Neural cell (in vitro differentiated cells): ENCODE data around the gene PTPN9. TPM values are rescaled to one million over a fixed set of nuclear protein-coding genes. Genes with fewer than 3 reads are reported as not detected.
"Not testable (repeated sequence)": the region's sequence is repeated elsewhere in the genome, so short reads cannot be mapped to it uniquely, and the experiment has no call there.

Experiments
- H2AFZ ChIP-seq: fragments of 200-600, 300-800 bp; sonication (generic), shearing (Covaris generic); 2 replicates; pipeline ENCODE4 v1.6.0; 2014; ENCODE audit warnings: low read depth, mild to moderate bottlenecking, antibody characterized with exemption, low read length, moderate library complexity
- H3F3A ChIP-seq: fragments of 200-600 bp; shearing (Covaris generic); 2 replicates; pipeline ENCODE4 v1.6.1; 2016; ENCODE audit warnings: mild to moderate bottlenecking, moderate library complexity, mixed read lengths, antibody characterized with exemption, low read length; ENCODE audit not compliant: insufficient read depth, poor library complexity, severe bottlenecking
- H3K27ac ChIP-seq: fragments of 200-600, 300-800 bp; sonication (generic), shearing (Covaris generic); 2 replicates; pipeline ENCODE4 v1.5.1; 2014; ENCODE audit warnings: mild to moderate bottlenecking, low read length, moderate library complexity
- H3K27me3 ChIP-seq: fragments of 300-800, 200-600 bp; sonication (generic), shearing (Covaris generic); 2 replicates; pipeline ENCODE4 v1.6.0; 2014; ENCODE audit warnings: mild to moderate bottlenecking, low read depth, low read length, moderate library complexity; ENCODE audit not compliant: insufficient read depth
- H3K36me3 ChIP-seq: fragments of 300-800, 200-600 bp; sonication (generic), shearing (Covaris generic); 2 replicates; pipeline ENCODE4 v1.5.1; 2014; ENCODE audit warnings: mild to moderate bottlenecking, antibody characterized with exemption, low read length, moderate library complexity; ENCODE audit not compliant: insufficient read depth
- H3K4me2 ChIP-seq: fragments of 300-800, 200-600 bp; sonication (generic), shearing (Covaris generic); 2 replicates; pipeline ENCODE4 v1.6.0; 2014; ENCODE audit warnings: mild to moderate bottlenecking, low read length
- H3K4me3 ChIP-seq: fragments of 300-800, 200-600 bp; sonication (generic), shearing (Covaris generic); 2 replicates; pipeline ENCODE4 v1.5.1; 2014; ENCODE audit warnings: mild to moderate bottlenecking, low read length, moderate library complexity
- H3K79me2 ChIP-seq: fragments of 200-600 bp; shearing (Covaris generic); replicated peaks from 2 replicates; pipeline ENCODE4 v1.6.0; 2014; ENCODE audit warnings: mild to moderate bottlenecking, low read length, moderate library complexity; ENCODE audit not compliant: insufficient read depth
- H3K9ac ChIP-seq: fragments of 300-800, 200-600 bp; sonication (generic), shearing (Covaris generic); 2 replicates; pipeline ENCODE4 v1.6.1; 2016; ENCODE audit warnings: mild to moderate bottlenecking, low read length, mixed read lengths
- H3K9me2 ChIP-seq: fragments of 200-600 bp; shearing (Covaris generic); 2 replicates; pipeline ENCODE4 v1.6.1; 2016; ENCODE audit warnings: mild to moderate bottlenecking, low read length, mixed read lengths; ENCODE audit not compliant: insufficient read depth
- H3K9me3 ChIP-seq: fragments of 200-600, 300-800 bp; sonication (generic), shearing (Covaris generic); 2 replicates; pipeline ENCODE4 v1.6.1; 2016; ENCODE audit warnings: mild to moderate bottlenecking, mixed run types, low read length, moderate library complexity, mixed read lengths
- H4K20me1 ChIP-seq: fragments of 200-600 bp; shearing (Covaris generic); 2 replicates; pipeline ENCODE4 v1.6.1; 2016; ENCODE audit warnings: mild to moderate bottlenecking, mixed run types; ENCODE audit not compliant: insufficient read depth
- EP300 ChIP-seq: fragments of 450-650 bp; conservative IDR thresholded peaks from 2 replicates; pipeline ENCODE4 v1.6.1; 2014; ENCODE audit warnings: antibody characterized with exemption, mild to moderate bottlenecking, moderate library complexity; ENCODE audit not compliant: poor library complexity, severe bottlenecking
- EZH2 ChIP-seq: fragments of 200-600, 300-800 bp; shearing (Covaris generic), sonication (generic); IDR thresholded peaks from 2 replicates; pipeline ENCODE4 v1.6.1; 2014; ENCODE audit warnings: antibody characterized with exemption, low read length, borderline replicate concordance, mild to moderate bottlenecking; ENCODE audit not compliant: insufficient read depth, poor library complexity, severe bottlenecking
- MXI1 ChIP-seq: fragments of 450-650 bp; conservative IDR thresholded peaks from 2 replicates; pipeline ENCODE4 v1.6.1; 2014; ENCODE audit warnings: antibody characterized with exemption, mild to moderate bottlenecking; ENCODE audit not compliant: poor library complexity, severe bottlenecking
- RAD21 ChIP-seq: fragments of 450-650 bp; conservative IDR thresholded peaks from 2 replicates; pipeline ENCODE4 v1.6.1; 2014; ENCODE audit warnings: antibody characterized with exemption, mild to moderate bottlenecking, moderate library complexity
- REST ChIP-seq: IDR thresholded peaks from 2 replicates; pipeline ENCODE4 v1.6.1; 2012; ENCODE audit warnings: borderline replicate concordance
- polyA plus RNA-seq: library from polyadenylated mRNA; depleted of rRNA; stranded (reverse); fragments of >200 nt; gene quantifications from 2 replicates; pipeline ENCODE4 v1.2.3, GENCODE V29; 2014

The PTPN9 gene
- polyA plus RNA-seq, 1 donor from 2014 or later: 33.1 TPM

- no peaks in the 10 kb centered on the region for H3K79me2 ChIP-seq
- no peaks in the 10 kb centered on the region for H3F3A ChIP-seq
- no peaks in the 10 kb centered on the region for H3K9me2 ChIP-seq
- H3K9ac ChIP-seq: no peak overlapping the region
- no peak overlapping the region for H2AFZ ChIP-seq
- H3K4me3 ChIP-seq: no peak overlapping the region
- no peaks in the 10 kb centered on the region for H3K27me3 ChIP-seq
- no peaks in the 10 kb centered on the region for H3K36me3 ChIP-seq
- H4K20me1 ChIP-seq: no peaks in the 10 kb centered on the region
- TF ChIP-seq MXI1 (no peak), RAD21 (no peak)
- H3K27ac ChIP-seq: no peak overlapping the region
- no peak overlapping the region for H3K4me2 ChIP-seq
- H3K9me3 ChIP-seq: peaks cover 6% of the 10 kb centered on the region
Observed at GRCh38 chr15:75483106-75483505, 96.0 kb downstream of the PTPN9 start.

- not testable (repeated sequence) for H3K79me2 ChIP-seq, H3F3A ChIP-seq, H2AFZ ChIP-seq, H3K9me3 ChIP-seq, H3K9ac ChIP-seq, H3K27me3 ChIP-seq, H4K20me1 ChIP-seq, H3K27ac ChIP-seq, H3K36me3 ChIP-seq, H3K9me2 ChIP-seq, H3K4me2 ChIP-seq, H3K4me3 ChIP-seq
Observed at GRCh38 chr15:75480463-75480862, 98.7 kb downstream of the PTPN9 start.

- TF ChIP-seq EZH2 (no peak), EP300 (no peak), REST (no peak)
- H3K36me3 ChIP-seq: no peaks in the 10 kb centered on the region
- H3K27me3 ChIP-seq: no peaks in the 10 kb centered on the region
Observed at GRCh38 chr15:75479670-75480069, 99.4 kb downstream of the PTPN9 start.

GRCh38 chr15:75477094-75477493, 102.0 kb downstream of the PTPN9 start:
- not testable (repeated sequence) for H3K9me3 ChIP-seq, H3K79me2 ChIP-seq, H3K36me3 ChIP-seq, H3F3A ChIP-seq, H2AFZ ChIP-seq, H3K4me2 ChIP-seq, H4K20me1 ChIP-seq, H3K9ac ChIP-seq, H3K9me2 ChIP-seq, H3K4me3 ChIP-seq, H3K27ac ChIP-seq, H3K27me3 ChIP-seq

More at GRCh38 chr15:75479670-75480069, 99.4 kb downstream of the PTPN9 start:
- Histone ChIP-seq H3K9me2 (no peaks in the 10 kb centered on the region), H3K27ac (no peak overlapping the region), H4K20me1 (no peaks in the 10 kb centered on the region), H2AFZ (no peak overlapping the region), H3K4me2 (no peak overlapping the region), H3K79me2 (no peaks in the 10 kb centered on the region), H3K4me3 (no peak overlapping the region), H3K9ac (no peak overlapping the region), H3F3A (no peaks in the 10 kb centered on the region), H3K9me3 (peaks cover 6% of the 10 kb centered on the region)
